Stomach (tissue), 9 donors: ENCODE measurements around the gene C1orf35. TPM values are rescaled to one million over a fixed set of nuclear protein-coding genes. Genes with fewer than 3 reads are reported as not detected.

ENCODE experiments used
- DNase-seq, 2 donors: peaks; one replicate each; pipeline versions ENCODE4 v3.0.0 to v3.0.0-alpha.2; 2013 to 2019
- H3K27ac ChIP-seq, 5 donors: fragments of 200-600 bp in 4 of 5; sonication (generic) in 4 of 5; one replicate each; pipeline ENCODE4 v1.5.1; 2013 to 2019; ENCODE audit warnings: mild to moderate bottlenecking in 1 of 5, moderate library complexity in 1 of 5
- H3K27me3 ChIP-seq, 3 donors: fragments of 200-600 bp; sonication (generic); one replicate each; pipeline ENCODE4 v1.5.1; 2017 to 2019; ENCODE audit warnings: mixed run types in 1 of 3
- H3K36me3 ChIP-seq, 4 donors: fragments of 200-600 bp; sonication (generic); 1 replicate in 3 of 4; 2 replicates in 1 of 4; pipeline ENCODE4 v1.5.1; 2016 to 2019
- H3K4me1 ChIP-seq, 4 donors: fragments of 200-600 bp; sonication (generic); one replicate each; pipeline ENCODE4 v1.5.1; 2016 to 2019
- H3K4me3 ChIP-seq, 4 donors: fragments of 200-600 bp; sonication (generic) in 3 of 4; one replicate each; pipeline ENCODE4 v1.5.1; 2016 to 2019; ENCODE audit warnings: mild to moderate bottlenecking in 1 of 4
- H3K9me3 ChIP-seq, 4 donors: fragments of 200-600 bp; sonication (generic); one replicate each; pipeline ENCODE4 v1.5.1; 2016 to 2019
- EP300 ChIP-seq: sonication (generic); formaldehyde crosslinking; IDR thresholded peaks from one replicate; pipeline ENCODE4 v1.6.1; 2017; ENCODE audit warnings: antibody characterized with exemption
- POLR2A ChIP-seq, 4 donors: fragments of 450-650 bp; IDR thresholded peaks; one replicate each; pipeline ENCODE4 v1.6.1; 2016; ENCODE audit warnings: antibody characterized with exemption in 4 of 4, control low read depth in 2 of 4, mild to moderate bottlenecking in 1 of 4, moderate library complexity in 1 of 4
- POLR2AphosphoS5 ChIP-seq, 3 donors: sonication (generic); formaldehyde crosslinking; IDR thresholded peaks; one replicate each; pipeline ENCODE4 v1.6.1; 2016; ENCODE audit warnings: antibody characterized with exemption in 3 of 3
- WGBS, 5 donors: extraction: QIAGEN DNeasy Blood & Tissue Kit in 3 of 5; methylation state at CpG; one replicate each; pipeline versions ENCODE4 v1.1.5 to v1.1.7; 2013 to 2018; 5-methylcytosine and 5-hydroxymethylcytosine counted together
- intact Hi-C: fragments of 100-400 bp; cut with DNase I; formaldehyde crosslinking; loops from one replicate; pipeline ENCODE4 v1.15.1; 2023; ENCODE audit warnings: low total_unique reads
- polyA plus RNA-seq, 3 donors: library from polyadenylated mRNA; stranded (reverse); fragments of 200-250 nt; gene quantifications; one replicate each; pipeline ENCODE4 v1.2.3, GENCODE V29; 2013
- total RNA-seq, 5 donors: library from RNA; depleted of rRNA; stranded (reverse); fragments of >200 nt; gene quantifications; one replicate each; pipeline versions ENCODE4 v1.1.0 to v1.2.3, GENCODE V29; 2014 to 2016
- TF ChIP-seq, protein P1 (sequence below), 7 experiments: fragments of 450-650 bp in 4 of 7; fragments of 200-600 bp in 3 of 7; sonication (generic) in 3 of 7; IDR thresholded peaks; one replicate each; pipeline ENCODE4 v1.5.1; 2016 to 2019; ENCODE audit warnings: antibody characterized with exemption in 7 of 7, control low read depth in 2 of 7, mild to moderate bottlenecking in 1 of 7
- donor health status: healthy with polysubstance abuse.
- donor health status: Bipolar disorder and iron deficiency.
- donor health status: healthy.

C1orf35 gene
- total and polyA plus RNA-seq, 8 donors, result 0.58 to 94.7 (median 11.8) TPM

DNA sequence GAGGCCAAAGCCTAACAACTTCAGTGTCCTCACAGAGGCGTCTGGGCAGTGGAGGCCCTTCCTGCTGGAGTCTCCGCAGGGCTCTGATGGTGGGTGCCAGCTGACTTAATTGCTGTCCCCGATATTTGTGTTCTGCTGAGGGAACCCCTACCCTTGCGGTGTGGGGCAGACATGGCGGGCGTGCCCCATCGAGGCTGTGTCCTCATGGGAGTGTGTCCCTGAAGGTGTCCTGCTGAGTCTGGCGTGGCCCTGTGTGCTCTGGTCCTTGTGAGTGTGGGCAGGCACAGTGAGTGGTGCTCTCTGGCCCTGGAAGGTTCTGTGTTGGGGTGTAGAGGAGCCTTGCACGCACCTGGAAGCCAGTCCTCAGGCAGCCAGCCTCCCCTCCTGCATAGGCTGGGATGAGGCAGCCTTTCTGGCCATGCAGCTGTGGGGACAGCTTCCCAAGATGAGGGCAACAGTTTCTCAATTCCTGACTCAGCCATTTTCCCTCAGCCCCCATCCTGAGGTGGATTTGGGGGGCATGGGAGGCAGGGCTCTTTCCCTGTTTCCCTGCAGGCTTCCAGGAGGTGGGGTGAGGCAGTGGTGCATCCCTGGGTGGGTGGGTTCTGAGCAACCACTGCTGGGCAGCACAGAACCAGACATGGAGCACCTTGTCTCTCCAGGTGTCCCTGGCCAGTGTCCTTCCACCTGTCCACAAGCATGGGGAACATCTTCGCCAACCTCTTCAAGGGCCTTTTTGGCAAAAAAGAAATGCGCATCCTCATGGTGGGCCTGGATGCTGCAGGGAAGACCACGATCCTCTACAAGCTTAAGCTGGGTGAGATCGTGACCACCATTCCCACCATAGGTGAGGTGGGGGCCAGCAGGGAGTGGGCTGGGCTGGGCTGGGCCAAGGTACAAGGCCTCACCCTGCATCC lies 6.5 kb downstream of the C1orf35 start:
- H3K27me3 ChIP-seq, result no peaks in the 10 kb centered on the region
- H3K9me3 ChIP-seq, result peaks cover 0 to 13% (median 8%) of the 10 kb centered on the region in 4 donors
- intact Hi-C loops, result loop anchor here (10.0 kb wide), 1 partner anchor 48 kb away; the partner anchor contains the start of genes GJC2 and GUK1
- H3K27ac ChIP-seq, result no peak overlapping the region
- peaks cover 49 to 75% (median 61%) of the 10 kb centered on the region in 4 donors for H3K36me3 ChIP-seq
- 85 to 96% (median 92%) methylated on average over 9 to 13 of the region's 13 CpGs for WGBS, 5 donors
- DNase-seq, result no peak
- TF ChIP-seq, protein P1, sequence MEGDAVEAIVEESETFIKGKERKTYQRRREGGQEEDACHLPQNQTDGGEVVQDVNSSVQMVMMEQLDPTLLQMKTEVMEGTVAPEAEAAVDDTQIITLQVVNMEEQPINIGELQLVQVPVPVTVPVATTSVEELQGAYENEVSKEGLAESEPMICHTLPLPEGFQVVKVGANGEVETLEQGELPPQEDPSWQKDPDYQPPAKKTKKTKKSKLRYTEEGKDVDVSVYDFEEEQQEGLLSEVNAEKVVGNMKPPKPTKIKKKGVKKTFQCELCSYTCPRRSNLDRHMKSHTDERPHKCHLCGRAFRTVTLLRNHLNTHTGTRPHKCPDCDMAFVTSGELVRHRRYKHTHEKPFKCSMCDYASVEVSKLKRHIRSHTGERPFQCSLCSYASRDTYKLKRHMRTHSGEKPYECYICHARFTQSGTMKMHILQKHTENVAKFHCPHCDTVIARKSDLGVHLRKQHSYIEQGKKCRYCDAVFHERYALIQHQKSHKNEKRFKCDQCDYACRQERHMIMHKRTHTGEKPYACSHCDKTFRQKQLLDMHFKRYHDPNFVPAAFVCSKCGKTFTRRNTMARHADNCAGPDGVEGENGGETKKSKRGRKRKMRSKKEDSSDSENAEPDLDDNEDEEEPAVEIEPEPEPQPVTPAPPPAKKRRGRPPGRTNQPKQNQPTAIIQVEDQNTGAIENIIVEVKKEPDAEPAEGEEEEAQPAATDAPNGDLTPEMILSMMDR (IDR thresholded peaks at IDR 0.05), result no peak
- no peak for TF ChIP-seq POLR2A (IDR thresholded peaks at IDR 0.05)
- H3K4me3 ChIP-seq, result no peak overlapping the region
- H3K4me1 ChIP-seq, result peaks cover 20 to 66% (median 58%) of the 10 kb centered on the region in 4 donors

DNA sequence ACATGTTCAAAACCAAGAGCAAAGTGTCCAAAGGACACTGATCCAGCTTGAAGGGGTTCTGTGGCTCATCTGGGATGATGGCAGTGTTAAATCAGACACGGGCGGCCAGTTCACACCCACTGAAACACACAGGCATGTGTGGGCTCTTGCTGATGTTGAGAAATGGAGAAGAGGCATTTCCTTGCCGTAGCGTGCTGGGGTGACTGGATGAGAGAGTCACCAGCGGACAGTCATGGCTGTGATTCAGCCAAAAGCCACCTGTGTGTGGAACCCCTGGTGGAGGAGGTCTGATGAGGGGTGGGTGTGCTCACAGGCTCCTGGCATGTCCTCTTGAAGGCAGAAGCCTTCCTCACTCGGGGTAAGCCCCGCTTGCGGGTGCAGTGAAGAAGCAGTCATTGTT lies 7.2 kb downstream of the C1orf35 start:
- H3K27ac ChIP-seq, result no peak overlapping the region
- no peak for TF ChIP-seq POLR2AphosphoS5 (IDR thresholded peaks at IDR 0.05)
- TF ChIP-seq, protein P1 (IDR thresholded peaks at IDR 0.05), result no peak
- no peak for TF ChIP-seq POLR2A (IDR thresholded peaks at IDR 0.05)
- TF ChIP-seq EP300, result no peak
- peaks cover 19 to 66% (median 58%) of the 10 kb centered on the region in 4 donors for H3K4me1 ChIP-seq
- H3K9me3 ChIP-seq, result peaks cover 0 to 13% (median 8%) of the 10 kb centered on the region in 4 donors
- DNase-seq, result no peak
- peaks cover 49 to 74% (median 59%) of the 10 kb centered on the region in 4 donors for H3K36me3 ChIP-seq
- no peak overlapping the region for H3K4me3 ChIP-seq
- H3K27me3 ChIP-seq, result no peaks in the 10 kb centered on the region
- 91 to 94% (median 93%) methylated on average over 8 of the region's 8 CpGs for WGBS, 5 donors
- intact Hi-C loops, result loop anchor here (10.0 kb wide), 1 partner anchor 49 kb away; the partner anchor contains the start of genes GJC2 and GUK1

DNA sequence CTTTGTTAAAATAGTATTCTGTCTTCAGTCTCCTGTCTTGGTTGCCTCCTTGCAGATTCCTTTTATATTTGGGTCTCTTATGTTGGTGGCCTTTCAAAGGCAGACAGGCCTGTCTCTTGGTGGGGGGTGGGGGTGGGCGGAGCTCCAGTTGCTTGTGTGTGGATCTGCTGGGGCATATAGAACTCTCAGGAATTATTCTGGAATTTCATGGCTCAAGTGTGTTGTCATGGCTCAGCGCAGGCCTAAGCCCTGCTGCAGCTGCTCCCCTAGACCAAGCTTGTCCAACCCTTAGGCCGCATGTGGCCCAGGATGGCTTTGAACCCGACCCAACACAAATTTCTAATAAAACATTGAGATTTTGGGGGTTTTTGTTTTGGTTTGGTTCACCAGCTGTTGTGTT lies 8.0 kb downstream of the C1orf35 start:
- intact Hi-C loops, result loop anchor here (10.0 kb wide), 1 partner anchor 50 kb away; the partner anchor contains the start of genes GJC2 and GUK1
- H3K4me3 ChIP-seq, result no peak overlapping the region
- H3K4me1 ChIP-seq, result peaks cover 27 to 71% (median 61%) of the 10 kb centered on the region in 4 donors
- peak in 1 of 2 donors; percentile 7 for DNase-seq
- H3K27ac ChIP-seq, result no peak overlapping the region
- TF ChIP-seq POLR2AphosphoS5 (IDR thresholded peaks at IDR 0.05) (no peak), POLR2A (IDR thresholded peaks at IDR 0.05) (no peak)
- peaks cover 0 to 13% (median 8%) of the 10 kb centered on the region in 4 donors for H3K9me3 ChIP-seq
- 97 to 98% (median 98%) methylated on average over 4 of the region's 4 CpGs for WGBS, 5 donors
- no peaks in the 10 kb centered on the region for H3K27me3 ChIP-seq
- H3K36me3 ChIP-seq, result peaks cover 41 to 72% (median 52%) of the 10 kb centered on the region in 4 donors

DNA sequence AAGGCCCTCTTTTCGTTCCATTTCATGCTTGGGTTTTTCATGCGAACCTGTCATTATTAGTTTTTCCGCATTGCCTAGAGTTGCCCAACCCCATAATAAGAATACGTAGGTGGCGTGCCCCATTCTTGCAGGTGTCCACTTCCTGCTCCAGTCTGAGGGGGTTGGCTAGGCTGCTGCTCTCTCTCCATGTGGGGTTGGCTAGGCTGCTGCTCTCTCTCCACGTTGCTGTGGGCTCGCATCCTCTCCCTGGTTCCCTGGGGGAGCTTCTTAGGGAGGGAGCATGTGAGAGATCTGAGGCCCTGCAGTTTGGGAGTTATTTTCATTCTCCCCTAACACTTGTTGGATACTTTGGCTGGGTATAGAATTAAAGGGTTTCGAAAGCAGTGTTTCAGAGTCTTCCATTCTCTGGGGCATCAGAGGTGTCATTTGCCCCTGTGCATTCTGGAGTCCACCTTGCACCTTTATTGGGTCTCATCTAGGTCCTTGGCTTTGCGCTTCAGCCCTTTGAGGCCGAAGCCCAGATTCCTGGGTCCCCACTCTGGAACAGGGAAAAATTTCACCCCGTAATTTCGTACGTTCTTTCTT lies 8.6 kb downstream of the C1orf35 start:
- peak in 1 of 2 donors; percentile 5 for DNase-seq
- intact Hi-C loops, result loop anchor here (10.0 kb wide), 1 partner anchor 50 kb away; the partner anchor contains the start of genes GJC2 and GUK1
- Histone ChIP-seq H3K36me3 (peaks cover 35 to 70% (median 45%) of the 10 kb centered on the region in 4 donors), H3K9me3 (peaks cover 0 to 13% (median 8%) of the 10 kb centered on the region in 4 donors), H3K27ac (no peak overlapping the region), H3K4me3 (no peak overlapping the region), H3K27me3 (no peaks in the 10 kb centered on the region), H3K4me1 (peaks cover 33 to 77% (median 67%) of the 10 kb centered on the region in 4 donors)
- WGBS, 5 donors, result 87 to 98% (median 89%) methylated on average over 13 of the region's 13 CpGs
- TF ChIP-seq EP300, result no peak
- TF ChIP-seq POLR2A (IDR thresholded peaks at IDR 0.05), result no peak
- TF ChIP-seq, protein P1 (IDR thresholded peaks at IDR 0.05), result no peak
- no peak for TF ChIP-seq POLR2AphosphoS5 (IDR thresholded peaks at IDR 0.05)
